Femur (tissue), 1 donor: Measurements from ENCODE around the gene BSND.

Source experiments
- DNase-seq: peaks from one replicate; pipeline ENCODE4 v3.0.0-alpha.2; 2017

The BSND gene

DNA sequence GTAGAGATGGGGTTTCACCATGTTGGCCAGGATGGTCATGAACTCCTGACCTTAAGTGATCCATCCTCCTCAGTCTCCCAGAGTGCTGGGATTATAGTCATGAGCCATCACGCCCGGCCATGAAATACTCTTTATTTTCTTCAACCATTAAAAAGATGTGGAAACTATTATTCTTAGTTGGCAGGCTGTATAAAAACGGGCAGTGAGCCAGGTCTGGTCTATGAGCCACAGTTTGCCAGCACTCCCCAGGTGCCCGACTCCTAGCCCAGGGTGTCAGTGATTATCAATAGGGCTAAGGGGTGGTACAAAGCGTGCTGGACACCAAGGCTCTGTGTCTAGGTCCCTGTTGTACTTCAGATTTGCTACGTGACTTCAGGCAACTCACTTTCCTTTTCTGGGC is 22.0 kb upstream of the BSND start:
- no peak for DNase-seq

DNA sequence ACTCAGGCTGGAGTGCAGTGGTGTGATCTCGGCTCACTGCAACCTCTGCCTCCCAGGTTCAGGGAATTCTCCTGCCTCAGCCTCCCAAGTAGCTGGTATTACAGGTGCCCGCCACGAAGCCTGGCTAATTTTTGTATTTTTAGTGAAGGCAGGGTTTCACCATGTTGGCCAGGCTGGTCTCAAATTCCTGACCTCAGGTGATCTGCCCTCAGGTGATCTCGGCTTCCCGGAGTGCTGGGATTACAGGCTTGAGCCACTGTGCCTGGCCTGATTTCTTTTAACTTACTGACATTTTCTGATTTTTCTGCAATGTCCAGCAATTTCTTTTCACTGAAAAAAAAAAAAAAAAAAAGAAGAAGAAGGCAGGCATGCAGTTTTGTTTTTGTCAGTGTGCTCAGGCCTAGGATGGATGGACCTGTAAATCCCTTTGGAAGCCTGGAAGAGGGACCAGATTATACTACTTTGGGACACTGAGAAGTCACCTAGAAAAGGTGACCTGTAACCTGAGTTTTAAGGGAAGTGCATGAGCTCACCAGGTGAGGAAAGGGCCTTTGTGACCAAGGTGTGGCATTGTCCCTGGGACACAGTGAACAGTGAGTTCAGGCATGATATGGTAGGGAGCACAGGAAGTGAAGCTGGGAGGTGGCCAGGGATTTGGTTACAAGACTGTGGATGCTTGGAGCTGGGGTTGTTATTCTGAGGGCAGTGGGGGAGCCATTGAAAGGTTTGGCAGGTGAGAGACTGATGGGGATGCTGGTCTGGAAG is 21.0 kb upstream of the BSND start:
- no peak for DNase-seq

DNA sequence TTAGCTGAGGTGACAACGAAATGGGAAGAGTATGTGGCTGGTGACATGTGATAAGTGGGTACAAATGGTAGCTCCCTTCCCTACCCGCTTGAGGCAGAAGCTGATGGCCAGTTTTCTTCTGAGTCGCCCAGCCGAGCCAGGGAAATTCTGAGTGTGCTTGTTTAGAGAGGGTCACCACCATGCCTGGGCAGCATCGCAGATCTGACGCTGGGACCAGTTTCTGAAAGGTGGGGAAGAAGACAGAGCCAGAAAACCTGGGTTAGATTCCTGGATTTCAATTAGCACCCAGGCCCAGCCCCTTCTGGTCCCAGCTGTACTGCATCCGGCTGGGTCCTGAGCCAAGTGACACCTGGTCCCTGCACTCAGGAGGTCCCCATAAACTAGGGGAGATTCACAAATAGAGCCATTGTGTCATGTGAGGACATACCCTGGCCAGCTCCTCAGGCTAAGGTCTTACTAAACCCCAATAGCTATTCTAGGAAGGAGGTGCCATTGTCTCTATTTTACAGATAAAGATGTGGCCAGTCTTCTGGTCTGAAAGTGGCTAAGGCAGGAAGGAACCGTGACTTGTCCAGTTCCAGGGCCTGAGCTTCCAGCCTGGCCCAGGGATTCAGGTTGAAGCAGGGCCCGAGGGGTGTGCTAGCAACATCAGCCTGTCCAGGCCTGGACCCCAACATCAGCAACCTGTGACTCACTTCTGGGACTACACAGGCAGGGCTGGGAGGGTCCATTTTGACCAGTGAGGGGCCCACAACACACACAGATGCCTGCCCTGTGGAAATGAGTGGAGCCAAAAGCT is 20.0 kb upstream of the BSND start:
- DNase-seq, result no peak

DNA sequence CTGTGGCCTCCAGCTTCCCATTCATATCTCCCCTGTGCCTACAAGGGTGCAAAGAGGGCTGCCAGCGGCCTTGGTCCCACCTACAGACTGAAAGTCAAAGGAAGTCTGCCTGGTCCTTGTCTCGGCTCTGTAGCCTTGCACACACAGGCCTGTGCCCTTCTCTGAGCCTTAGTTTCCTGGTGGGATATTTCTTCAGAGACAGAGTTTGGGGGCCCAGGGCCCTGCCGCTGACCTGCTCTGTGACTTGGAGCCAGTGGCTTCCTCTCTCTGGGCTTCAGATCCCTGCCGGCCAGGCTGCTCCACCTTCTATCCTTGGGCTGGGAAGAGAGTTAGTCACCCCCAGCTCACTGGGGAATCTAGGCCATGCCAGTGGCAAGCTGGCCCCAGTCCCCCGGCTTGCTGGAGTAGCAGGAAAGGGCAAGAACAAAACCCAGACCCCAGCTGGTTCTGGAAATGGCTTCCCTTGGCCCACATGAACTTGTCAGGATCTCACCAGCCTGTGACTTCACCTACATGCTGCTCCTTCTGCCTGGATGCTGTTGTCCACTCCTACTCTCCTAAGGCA is 19.3 kb upstream of the BSND start:
- no peak for DNase-seq

DNA sequence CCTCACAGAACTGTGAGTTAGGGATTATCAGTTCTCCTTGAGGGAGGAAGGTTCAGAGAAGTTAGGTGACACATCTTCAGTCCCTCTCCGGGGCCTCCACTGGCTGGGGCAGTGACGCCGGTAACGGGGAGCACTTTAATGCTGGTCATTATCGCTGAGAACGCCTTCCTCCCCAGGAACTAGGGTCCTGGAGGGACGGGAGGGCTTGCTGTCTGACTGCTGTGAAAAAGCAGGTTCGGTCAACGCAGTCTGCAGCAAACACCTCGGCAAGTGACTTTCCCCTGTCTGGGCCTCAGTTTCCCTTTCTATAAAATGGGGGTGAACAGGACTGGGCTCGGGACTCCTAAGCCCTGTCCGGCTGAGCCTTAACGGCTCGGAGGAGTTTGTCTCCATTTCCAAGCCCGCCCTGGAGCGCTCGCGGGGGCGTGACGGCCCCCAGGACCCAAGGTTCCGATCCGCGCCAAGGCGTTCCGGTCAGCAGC is 18.6 kb upstream of the BSND start:
- no peak for DNase-seq

DNA sequence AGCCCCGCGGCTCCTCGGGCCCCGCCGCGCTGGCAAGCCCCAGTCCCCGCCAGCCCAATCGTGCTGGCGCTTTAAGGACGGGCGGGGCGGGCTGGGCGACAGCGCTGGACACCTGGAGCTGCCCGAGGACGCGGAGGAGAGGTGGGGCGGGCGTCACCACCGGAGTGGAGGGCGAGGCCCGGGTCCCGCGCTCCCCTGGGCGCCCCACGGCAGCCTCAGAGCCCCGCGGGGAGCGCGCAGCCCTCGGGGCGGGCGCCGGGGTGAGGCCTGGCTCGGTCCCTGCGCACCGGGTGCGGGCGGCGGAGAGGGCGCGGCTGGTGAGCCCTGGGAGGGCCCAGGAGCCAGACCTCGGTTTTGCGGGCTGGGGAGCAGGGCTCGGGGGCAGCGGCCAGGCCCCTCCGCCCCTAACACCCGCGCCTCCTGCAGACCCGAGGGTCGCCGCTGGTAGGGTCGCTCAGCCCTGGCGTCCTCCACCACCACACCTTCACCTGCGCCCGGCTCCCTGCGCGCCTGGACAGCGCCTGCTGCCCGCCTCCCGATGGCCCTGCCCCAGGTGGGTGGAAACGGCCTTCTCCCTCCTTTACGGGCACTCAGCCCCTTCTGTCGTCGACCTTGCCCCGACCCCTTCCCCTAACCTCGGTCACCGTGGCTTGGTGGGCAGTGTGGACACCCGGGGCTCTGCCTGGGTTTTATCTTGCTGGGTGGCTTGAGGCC is 18.0 kb upstream of the BSND start, which contains the start of gene TMEM61:
TSS of gene TMEM61 (plus strand) at position 101 of the 714 bp plus-strand sequence. CDS start at position 539, 438 bp downstream.
- DNase-seq, result no peak

DNA sequence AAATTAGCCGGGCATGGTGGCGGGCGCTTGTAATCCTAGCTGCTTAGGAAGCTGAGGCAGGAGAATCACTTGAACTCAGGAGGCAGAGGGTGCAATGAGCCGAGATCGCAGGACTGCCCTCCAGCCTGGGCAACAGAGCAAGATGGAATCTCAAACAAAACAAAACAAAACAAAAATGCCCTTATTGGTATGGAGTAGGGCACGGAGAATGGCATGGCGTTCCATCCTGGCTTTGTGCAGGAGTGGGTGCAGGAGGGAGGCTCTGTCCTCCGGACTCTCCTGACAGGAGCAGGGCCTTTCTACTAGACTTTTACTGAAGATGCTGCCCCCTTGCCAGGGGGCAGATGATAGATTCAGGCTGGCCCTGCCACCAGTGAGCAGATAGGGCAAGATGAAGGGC is 17.3 kb upstream of the BSND start:
- no peak for DNase-seq

DNA sequence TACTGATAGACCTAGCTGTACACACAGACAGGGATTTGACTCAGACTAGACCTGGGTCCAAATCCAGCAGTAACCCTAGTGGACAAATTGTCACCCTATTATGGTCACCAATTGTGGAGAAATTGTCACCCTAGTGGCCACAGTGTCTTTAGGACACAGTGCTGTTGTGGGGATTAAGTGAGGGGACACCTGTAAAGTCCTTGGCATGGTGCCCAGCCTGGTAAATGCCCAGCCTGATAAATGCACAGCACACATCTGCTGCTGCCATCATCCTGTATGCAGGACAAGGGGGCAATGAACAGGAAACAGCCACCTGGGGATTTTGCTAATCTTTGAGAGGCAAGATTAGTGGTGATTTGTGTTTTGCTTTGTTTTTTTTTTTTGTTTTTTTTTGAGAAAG is 16.0 kb upstream of the BSND start:
- no peak for DNase-seq

DNA sequence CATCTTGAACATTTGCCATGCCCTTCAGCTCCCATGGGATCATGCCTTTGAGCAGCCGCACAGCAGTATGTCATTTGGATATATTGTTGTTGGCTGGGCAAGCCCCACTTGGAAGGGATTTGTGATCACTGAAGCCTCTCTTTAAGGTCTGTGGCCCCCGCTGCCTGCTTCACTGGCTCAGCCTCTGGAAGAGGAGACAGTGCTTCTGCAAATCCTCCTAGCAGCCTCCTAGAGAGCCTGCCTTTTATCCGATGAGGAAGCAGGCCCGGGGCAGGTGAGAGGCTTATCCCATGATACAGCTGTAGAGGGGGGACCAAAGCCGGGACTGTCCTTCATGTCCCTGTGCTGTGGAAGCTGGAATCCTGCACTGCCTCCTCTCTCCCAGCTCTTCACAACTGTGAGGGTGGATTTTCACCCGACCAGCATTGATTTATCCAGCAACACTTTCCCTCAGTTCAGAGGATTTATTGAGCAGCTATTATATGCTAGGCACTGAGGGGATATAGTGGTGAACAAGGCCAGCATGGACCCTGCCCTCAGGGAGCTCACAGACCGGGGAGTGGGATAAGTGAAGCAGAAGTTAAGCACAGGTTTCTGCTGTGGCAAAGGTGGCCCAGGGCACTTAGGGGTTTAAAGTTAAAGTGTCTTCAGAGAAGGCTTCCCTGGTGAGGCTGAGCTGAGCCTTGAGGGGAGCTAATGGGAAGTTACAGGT is 14.4 kb upstream of the BSND start:
- no peak for DNase-seq

DNA sequence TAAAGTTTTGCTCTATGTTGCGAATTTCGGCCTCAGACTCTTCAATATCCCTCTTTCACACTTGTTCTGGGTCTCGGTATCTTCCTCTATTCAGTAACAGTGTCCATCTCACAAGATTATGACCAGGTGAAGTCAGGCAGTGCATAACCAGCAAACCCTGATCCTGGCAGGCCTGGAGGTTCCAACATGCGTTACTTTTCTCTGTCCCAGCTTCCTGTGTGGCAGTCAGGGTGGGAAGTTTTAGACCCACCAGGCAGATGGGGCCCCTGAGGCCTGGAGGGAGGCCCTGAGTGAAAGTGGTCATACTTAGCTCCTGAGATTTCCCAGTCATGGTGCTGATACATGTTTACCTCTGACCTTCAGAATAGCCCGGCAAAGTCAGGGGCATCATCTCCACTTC is 13.2 kb upstream of the BSND start:
- DNase-seq, result no peak

DNA sequence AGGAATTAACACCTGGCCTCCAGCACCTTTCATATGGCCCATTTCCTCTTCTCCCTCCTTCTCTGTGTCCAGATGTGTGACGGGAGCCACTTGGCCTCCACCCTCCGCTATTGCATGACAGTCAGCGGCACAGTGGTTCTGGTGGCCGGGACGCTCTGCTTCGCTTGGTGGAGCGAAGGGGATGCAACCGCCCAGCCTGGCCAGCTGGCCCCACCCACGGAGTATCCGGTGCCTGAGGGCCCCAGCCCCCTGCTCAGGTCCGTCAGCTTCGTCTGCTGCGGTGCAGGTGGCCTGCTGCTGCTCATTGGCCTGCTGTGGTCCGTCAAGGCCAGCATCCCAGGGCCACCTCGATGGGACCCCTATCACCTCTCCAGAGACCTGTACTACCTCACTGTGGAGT is 12.7 kb upstream of the BSND start:
- no peak for DNase-seq

DNA sequence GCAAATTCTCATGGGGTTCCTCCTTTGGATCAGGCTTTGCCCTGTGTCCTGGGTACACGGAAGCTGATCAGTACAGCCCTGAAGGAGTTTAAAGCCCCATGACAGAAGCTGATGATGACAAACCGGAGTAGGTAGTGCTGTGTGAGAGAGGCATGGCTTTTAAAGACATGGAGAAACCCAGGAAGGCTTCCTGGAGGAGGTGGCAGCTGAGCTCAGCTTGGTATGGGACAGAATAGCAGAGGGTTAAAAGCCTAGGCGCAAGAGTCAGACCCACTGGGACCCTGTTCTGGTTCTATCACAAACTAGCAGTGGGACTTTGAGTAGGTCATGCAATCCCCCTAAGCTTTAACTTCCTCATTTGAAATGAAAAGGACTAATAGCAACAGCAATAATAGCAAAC is 12.2 kb upstream of the BSND start:
- DNase-seq, result no peak

DNA sequence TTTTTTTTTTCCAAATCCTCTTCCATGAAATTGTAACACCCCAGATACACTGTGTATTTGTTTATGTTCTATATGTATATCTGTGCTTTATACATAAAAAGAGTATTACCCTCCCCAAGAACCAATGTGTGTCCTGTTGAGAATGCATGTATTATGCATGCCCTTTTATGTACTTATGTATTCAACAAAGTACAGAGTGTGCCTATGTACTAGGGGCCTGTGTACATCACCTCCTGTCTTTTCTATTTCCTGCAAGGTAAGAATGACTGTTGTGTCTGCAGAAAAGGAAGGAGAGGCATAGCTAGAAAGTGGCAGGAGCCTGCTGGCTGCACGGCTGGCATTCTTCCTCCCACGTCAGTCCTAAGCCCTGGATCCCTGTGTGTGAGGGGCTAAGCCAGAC is 11.3 kb upstream of the BSND start:
- no peak for DNase-seq

DNA sequence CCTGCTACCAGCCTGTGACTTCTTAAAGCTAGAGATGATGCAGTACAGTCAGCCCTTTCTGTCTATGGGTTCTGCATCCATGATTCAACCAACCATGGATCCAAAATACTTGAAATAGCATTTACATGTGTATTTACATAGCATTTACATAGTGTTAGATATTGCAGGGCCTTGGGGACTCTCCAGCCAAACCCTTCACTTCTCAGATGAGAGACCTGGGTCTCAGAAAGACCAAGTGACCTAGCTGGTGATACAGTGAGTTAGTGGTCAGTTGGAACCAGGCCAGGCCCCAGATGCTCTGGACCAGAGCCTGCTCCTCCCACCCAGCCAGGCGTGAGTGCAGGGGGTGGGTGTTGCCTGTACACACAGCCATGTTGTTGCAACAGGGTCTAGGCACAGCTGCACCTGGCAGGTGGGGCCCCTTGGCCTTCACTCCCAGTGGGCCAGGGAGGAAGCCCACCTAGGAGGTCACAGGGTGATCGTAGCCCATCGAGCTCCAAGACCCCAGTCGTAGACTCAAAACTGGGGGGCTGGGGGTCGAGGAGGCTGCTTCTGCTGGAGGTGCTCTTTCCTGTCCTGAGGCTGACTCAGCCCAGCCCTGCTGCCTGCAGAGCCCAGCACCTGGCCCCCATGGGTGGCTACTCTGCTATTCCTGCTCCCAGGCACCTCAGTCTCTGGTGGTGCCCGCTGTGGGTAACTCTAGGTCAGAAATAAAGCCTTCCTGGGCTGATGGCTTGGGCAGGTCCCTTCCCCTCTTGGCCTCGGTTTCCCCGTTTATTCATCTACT is 10.6 kb upstream of the BSND start:
- no peak for DNase-seq

DNA sequence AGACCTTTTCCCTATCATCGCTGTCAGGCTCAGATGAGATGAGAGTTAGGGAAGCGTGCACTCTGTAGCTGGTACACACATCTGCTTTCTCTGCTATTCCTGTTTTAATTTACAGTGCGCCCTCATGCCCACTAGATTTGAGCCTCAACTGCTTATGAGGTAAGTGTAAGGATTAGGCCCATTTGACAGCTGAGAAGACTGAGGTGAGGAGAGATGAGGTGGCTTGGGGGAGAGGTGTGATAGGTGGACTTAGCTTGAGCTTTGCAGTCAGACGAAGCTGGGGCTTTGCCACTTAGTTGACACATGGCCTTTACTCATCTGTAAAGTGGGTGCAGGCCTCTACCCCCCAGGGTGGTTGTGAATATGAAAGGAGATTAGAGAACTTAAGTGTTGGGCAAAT is 9.8 kb upstream of the BSND start:
- DNase-seq, result no peak

DNA sequence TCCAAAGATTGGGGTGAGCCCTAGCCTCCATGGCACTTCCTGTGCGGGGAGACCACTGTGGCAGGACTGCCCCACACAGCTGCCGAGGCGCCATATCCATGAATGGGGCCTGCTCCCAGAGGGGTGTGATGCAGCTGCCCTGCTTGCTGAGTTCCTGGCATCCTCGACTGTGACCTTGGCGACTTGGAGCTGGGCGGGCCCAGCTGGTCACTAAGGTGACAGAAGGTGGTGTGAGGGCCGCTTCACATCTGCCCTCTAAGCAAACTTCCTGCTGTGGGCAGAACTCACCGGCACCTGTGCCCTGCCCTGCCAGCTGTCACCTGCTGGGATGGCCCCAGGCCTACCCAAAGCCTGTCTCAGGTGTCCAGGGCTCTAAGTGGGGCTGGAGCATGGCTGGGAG is 9.3 kb upstream of the BSND start:
- no peak for DNase-seq

DNA sequence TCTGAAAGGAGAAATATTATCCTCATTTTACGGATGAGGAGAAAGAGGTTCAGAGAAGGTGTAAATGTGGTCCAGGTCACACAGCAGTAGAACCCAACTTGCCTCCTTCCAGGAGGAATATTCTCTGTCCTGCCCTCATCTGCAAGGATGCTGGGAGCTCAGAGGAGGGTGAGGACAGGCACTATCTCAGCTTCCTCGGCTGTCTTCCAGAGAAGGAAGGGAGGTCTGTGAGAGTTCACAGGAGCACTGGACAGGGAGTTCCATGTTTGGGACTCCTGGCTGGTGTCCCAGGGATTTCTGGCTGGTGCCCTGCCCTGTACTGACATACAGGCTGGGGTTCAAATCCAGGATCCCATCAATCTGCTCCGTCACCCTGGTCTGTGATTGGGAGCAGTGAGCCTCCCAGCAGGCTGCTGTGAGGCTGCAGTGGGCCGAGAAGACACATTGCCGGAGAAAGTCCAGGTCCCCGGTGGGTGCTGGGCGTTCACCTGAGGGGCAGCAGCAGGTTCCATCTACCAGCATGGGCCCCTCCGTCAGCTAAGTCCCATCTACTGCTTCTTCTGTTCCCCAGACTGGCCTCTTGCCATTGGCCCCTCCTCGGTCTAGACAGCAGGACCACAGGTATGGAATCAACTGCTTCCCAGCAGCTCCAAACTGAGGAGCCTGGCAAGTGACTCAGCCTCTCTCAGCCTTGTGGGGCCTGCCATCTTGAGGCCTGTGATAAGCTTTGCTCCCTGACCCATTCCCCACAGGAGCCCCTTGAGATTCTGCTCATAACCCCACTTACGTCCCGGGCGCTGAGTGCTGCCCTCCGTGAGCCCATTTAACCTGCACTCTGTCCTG is 8.5 kb upstream of the BSND start:
- DNase-seq, result no peak

DNA sequence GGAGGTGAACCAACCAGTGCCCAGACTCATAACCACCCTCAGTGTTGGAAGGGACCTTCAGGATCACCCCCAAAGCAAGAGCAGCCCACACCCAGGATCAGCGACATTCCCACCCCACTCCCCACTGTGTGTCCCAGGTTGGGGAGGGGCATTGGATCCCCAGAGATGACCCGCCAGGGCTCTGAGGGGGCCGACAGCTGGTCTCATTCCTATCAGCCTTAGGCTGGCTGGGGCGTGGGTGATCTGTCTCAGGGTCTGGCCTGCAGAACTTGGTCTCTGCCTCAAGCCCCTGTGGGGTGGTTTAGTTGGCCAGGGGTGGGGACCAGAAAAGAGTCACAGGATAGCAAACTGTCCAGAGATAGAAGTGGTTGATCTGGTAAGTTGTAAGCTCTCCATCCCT is 7.8 kb upstream of the BSND start:
- no peak for DNase-seq

DNA sequence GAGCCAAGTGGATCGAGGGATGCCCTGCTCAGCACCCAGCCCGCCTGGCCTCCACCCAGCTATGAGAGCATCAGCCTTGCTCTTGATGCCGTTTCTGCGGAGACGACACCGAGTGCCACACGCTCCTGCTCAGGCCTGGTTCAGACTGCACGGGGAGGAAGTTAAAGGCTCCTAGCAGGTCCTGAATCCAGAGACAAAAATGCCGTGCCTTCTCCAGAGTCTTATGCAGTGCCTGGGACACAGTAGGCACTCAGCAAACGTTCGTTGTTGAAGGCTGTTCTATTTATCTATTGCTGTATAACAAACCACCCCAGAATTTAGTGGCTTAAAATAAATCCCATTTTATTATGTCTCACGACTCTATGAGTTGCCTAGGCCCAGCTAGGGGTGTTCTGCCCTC is 6.8 kb upstream of the BSND start:
- DNase-seq, result no peak

DNA sequence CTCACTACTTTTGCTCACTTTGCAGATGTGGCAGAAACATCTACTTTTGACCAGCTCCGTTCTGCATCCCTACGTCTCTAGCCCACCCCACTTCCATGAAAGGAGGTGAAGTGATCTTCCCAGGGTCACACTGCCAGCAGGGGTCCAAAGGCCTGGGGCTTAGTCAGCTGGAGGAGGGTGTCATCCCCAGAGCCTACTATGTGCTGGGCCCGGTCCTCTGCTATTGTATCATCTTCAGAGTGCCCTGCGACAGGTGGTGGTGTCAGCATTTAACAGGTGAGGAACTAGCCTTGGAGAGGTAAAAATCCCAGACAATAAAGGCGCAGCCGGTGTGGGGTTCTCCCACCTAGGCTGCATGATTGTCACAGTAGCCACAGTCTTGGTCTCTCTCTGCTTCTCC is 5.6 kb upstream of the BSND start:
- no peak for DNase-seq
